ENCODE measurements around the gene PLEKHH1. TPM values are rescaled to one million over a fixed set of nuclear protein-coding genes. Genes with fewer than 3 reads are reported as not detected.

Gene PLEKHH1
- total RNA-seq, 1 experiment from 2014 or later: 6.7 TPM

- in situ Hi-C loops (cut with HindIII; ENCODE audit: low pct_unique_long_range_greater_than_20kb, low sequenced_read_pairs) (no loop called here), intact Hi-C loops (cut with micrococcal nuclease; ENCODE audit: unreplicated experiment) (no loop called here)
- BruUV-seq (replicated peaks): no TSS peak
- no peak for DNase-seq (ENCODE audit: low read depth, low spot score)
- Histone ChIP-seq H3K27ac (ENCODE audit: low read length) (no peak overlapping the region), H3K36me3 (ENCODE audit: control insufficient read depth, insufficient read depth, low read length) (no peaks in the 10 kb centered on the region), H3K9me3 (ENCODE audit: control insufficient read depth, insufficient read depth, low read depth, low read length) (no peaks in the 10 kb centered on the region), H3K4me1 (ENCODE audit: control insufficient read depth, insufficient read depth, low read length) (no peaks in the 10 kb centered on the region), H3K27me3 (ENCODE audit: control insufficient read depth, insufficient read depth, low read length) (no peaks in the 10 kb centered on the region), H3K4me3 (ENCODE audit: low read depth in 2 of 2, low read length in 2 of 2) (no peak overlapping the region)
- ChIA-PET CTCF (no interaction called here), POLR2A (interaction anchor here (0.7 kb wide), 1 partner anchor 14 kb away, joined by 6 read pairs; no protein-coding TSS in a partner anchor)
- no peak for ATAC-seq
- no peak for TF ChIP-seq CTCF (IDR thresholded peaks at IDR 0.05)
- no peak for TF ChIP-seq POLR2AphosphoS5 (IDR thresholded peaks at IDR 0.05; ENCODE audit: low read depth, low read length)
- no peak for TF ChIP-seq SIN3A (IDR thresholded peaks at IDR 0.05; ENCODE audit: borderline replicate concordance, insufficient read depth, low read depth, low read length)
- TF ChIP-seq REST (IDR thresholded peaks at IDR 0.05; ENCODE audit: insufficient read depth in 1 of 2, low read depth in 2 of 2, low read length in 1 of 2): no peak
- TF ChIP-seq TCF7L2 (IDR thresholded peaks at IDR 0.05; ENCODE audit: low read depth, low read length): no peak
These were observed 16.6 kb downstream of the PLEKHH1 start for GRCh38 chr14:67549734-67550133.

- DNase-seq (ENCODE audit: low read depth, low spot score): no peak
- in situ Hi-C loops (cut with HindIII; ENCODE audit: low pct_unique_long_range_greater_than_20kb, low sequenced_read_pairs): no loop called here
- CTCF ChIA-PET: no interaction called here
- H3K4me1 ChIP-seq (ENCODE audit: control insufficient read depth, insufficient read depth, low read length): no peaks in the 10 kb centered on the region
- no peaks in the 10 kb centered on the region for H3K9me3 ChIP-seq (ENCODE audit: control insufficient read depth, insufficient read depth, low read depth, low read length)
- no peak overlapping the region for H3K27ac ChIP-seq (ENCODE audit: low read length)
- no peak for ATAC-seq
- TF ChIP-seq CTCF (IDR thresholded peaks at IDR 0.05) (no peak), REST (IDR thresholded peaks at IDR 0.05; ENCODE audit: insufficient read depth in 1 of 2, low read depth in 2 of 2, low read length in 1 of 2) (no peak), TCF7L2 (IDR thresholded peaks at IDR 0.05; ENCODE audit: low read depth, low read length) (no peak), POLR2AphosphoS5 (IDR thresholded peaks at IDR 0.05; ENCODE audit: low read depth, low read length) (no peak)
- no peaks in the 10 kb centered on the region for H3K27me3 ChIP-seq (ENCODE audit: control insufficient read depth, insufficient read depth, low read length)
- H3K36me3 ChIP-seq (ENCODE audit: control insufficient read depth, insufficient read depth, low read length): no peaks in the 10 kb centered on the region
- intact Hi-C loops (cut with micrococcal nuclease; ENCODE audit: unreplicated experiment): no loop called here
- no TSS peak for BruUV-seq (replicated peaks)
- POLR2A ChIA-PET: interaction anchor here (0.6 kb wide), 1 partner anchor 173 kb away, joined by 4 read pairs; no protein-coding TSS in a partner anchor
- H3K4me3 ChIP-seq (ENCODE audit: low read depth in 2 of 2, low read length in 2 of 2): no peak overlapping the region
These were observed 18.0 kb downstream of the PLEKHH1 start for GRCh38 chr14:67551123-67551522.

Measured in Panc1 (cell line).